HG03025 (cell line): ENCODE results near the gene NINJ2.

Source experiments
- ATAC-seq: cut with Tn5 transposase; IDR thresholded peaks from one replicate; pipeline ENCODE4 v1.9.1; 2021; ENCODE audit warnings: mild to moderate bottlenecking, moderate library complexity; ENCODE audit not compliant: unreplicated experiment, low FRiP score

NINJ2 gene

DNA sequence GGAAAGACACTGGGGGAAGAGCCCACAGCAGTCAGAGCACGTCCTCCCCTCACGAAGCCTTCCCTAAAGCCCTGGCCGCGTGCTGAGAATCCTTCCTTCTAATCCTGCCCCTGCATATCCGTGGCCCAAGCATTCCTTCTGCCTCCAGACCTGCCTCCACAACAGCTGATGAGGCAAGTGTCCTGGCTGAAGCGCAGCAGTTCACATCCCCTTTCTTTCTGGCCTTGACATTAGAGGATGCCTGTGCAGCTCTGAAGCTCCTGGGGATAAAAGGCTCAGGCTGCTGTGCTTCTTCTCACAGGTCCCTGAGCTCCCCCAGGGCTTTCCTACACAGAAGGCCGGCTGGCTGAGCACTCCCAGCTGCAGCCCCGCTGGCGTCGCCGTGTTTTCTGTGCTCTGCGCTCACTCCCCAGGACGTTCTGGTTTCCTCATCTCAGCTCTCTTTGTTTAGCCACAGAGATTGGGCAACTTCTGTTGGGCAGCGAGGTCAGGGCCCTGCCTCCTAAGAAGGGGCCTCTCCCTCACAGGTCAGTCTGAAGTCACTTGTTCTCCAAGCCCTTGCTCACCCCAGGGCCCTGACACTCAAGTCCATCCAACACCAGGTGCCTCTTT, 45.8 kb downstream of the NINJ2 start:
- no peak for ATAC-seq

DNA sequence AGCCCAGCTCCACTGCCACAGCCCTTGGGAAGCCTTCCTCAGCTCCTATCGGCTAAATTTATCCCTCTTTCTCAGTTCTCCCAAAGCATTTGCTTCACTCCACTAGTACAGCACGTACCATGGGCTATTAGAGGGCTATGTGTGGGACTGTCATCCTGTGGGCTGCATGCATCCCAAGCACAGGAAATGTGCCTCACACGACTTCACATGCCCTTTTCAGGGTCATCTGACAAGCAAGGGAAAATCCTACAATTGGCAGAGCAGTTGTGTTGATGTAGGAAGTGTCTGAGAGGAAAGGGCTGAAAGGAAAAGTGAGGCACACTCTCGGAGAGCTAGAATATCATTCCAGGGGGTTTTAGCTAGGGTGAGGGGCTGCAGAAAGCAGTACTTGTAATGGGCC, 47.6 kb downstream of the NINJ2 start:
- no peak for ATAC-seq

DNA sequence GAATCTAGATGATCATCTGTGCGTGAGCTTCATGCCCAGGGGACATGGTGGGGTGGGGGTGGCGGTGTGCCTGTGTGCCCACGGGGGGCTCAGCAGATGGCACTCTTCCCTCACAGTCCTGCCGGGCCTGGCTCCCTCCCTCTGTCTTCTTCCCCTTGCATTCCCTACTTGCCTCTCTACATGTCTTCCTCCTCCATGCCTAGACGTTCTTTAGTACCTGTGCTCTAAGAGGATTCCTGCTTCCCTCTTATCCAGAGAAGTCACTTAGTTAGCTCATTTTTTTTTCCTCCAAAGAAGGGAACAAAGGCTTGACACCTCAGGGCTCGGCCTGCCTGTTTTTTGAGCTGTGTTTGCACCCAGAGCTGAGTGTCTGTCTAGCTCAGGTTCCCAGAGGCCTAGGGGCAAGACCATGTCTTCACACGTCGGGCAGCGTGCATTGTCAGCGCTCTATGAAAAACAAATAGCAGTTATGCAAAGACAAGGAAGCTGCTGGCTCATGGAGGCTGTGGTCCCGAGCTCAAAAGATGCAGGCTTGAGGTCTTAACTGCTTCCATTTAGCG, 48.8 kb downstream of the NINJ2 start:
- ATAC-seq: no peak

DNA sequence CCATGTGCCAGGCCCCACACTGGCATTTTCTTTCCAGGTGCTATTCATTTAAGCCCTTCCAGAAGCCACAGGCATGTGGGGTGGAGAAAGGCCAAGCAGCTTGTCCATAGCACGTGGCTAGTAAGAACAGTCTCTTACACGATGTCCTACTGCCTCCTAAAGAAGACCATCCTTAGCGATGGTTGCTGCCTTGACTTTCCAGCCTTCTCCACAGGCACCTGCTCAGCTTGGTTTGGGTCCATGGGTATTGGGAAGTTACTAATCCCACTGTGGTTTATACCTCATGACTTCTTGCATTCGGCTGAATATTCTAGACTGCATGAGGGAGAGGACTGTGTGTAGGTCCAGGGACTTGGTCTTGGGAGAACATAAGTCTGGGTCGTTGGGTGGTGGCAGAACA, 49.2 kb downstream of the NINJ2 start:
- ATAC-seq: no peak

DNA sequence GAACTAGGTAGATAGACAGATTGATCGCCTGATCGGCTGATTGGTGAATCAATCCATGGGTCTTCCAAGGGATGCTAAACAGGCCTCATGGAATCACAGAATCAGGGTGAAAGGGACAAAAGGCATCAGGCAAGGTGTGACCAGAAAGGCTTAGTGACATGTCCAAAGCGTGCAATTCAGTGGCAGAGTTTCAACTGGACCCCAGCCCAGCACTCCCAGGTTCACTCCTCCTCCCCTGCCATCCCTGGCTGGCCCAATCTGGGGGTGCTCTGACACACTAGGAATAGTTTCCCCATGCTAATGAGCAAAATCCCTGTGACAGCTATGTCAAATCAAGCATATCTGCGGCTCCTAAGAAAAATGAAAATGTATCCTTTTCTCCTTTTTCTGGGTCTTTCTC, 50.4 kb downstream of the NINJ2 start:
- ATAC-seq: no peak

DNA sequence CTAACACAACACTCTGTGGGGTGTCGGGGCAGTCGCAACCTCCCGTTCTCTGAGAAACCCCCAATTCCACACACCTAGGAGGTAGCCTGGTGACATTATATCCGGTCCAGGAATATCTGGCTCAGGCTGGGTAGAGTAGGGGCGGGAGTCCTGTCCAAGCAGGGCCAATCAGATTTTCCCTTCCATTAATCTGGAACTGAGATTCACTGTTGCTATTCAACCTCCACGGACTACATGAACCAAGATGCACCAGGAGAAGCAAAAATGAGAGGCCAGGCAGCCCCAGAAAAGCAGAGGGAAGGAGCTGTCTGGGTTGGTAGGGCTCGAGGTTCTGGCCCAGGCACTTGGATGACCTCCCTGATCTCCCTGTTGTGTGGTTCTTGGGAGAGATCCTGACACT, 51.0 kb downstream of the NINJ2 start:
- no peak for ATAC-seq

DNA sequence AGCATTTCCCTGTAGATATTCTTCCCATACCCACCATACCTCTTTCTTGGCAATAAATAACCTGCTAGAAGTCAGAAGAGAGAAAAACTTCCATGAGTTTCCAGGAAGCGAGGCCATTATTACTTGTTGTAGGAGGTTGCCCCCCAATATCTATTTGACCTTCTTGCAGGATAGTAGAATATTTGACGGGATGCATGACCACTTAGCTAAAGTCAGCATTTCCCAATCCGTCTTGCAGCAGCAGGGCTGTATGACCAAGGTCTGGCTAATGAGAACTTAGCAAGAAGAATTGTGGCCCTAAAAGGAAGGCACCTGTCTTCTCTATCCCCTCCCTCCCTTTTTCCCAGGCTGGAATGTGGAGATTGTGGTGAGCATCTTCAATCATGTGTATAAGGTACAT, 51.5 kb downstream of the NINJ2 start:
- ATAC-seq: no peak

DNA sequence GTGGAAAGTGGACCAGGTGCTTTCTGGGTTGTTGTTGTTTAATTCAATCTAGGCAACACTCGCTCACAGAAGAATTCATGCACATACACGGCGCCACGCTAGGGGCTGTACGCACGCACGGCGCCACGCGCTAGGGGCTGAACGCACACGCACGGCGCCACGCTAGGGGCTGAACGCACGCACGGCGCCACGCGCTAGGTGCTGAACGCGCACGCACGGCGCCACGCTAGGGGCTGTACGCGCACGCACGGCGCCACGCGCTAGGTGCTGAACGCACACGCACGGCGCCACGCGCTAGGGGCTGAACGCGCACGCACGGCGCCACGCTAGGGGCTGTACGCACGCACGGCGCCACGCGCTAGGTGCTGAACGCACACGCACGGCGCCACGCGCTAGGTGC, 54.3 kb downstream of the NINJ2 start:
- no peak for ATAC-seq

DNA sequence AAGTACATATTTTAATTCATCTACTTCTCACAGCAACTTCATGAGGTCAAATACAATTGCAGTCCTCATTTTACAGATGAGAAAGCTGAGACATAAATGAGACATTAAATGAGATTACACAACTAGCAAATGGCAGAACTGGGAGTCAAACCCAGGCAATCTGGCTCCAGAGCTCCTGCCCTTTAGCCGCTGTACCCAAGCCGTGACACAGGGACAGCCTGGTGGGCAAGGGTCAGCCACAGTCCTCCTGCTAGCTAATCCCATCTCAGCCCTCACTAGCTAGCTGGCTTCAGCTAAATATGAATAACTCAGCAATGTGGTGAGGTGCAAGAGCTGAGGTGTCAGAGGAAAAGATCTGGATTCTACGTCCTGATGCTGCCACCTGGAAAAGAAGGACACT, 54.8 kb downstream of the NINJ2 start:
- no peak for ATAC-seq

DNA sequence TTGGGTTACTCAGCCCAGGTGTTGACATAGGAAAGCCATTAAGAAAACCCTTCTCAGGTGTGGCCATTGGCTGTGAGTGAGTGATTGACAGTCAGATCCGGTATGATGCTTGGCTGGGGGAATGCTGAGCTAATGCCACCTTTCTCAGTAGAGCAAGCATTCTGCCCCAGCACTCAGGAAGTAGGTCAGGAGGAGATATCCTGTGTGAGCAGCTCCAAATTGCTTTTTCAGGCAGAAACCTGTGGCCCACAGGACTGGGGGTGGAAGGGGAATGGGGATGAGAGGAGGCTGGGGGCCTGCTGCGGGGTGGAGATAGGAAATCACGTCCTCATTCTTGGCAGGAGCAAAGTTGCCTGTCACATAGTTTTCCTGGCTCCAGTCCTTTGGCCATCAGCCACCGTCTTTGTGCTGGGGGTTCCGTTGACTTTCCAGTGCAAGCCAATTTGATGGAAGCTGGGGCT, 55.7 kb downstream of the NINJ2 start:
- no peak for ATAC-seq

DNA sequence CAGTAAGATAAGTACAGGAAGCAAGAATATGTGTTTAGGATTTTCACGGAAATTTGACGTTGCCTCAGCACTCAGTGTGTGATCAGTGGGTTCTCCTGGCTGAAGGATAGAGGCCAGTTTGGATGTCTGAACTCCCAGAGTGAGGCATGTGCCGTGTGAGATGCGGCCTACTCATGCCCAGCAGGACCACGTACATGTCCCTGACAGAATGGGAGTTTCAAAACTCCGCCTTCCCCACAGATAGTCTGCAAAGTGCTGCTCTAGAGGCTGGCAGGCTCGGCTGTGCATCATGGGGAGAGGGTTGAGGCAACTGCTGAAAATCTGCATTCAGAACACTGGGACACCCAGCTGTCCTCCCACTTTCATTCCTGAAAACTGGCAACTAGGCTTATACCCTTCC, 58.3 kb downstream of the NINJ2 start:
- ATAC-seq: no peak

DNA sequence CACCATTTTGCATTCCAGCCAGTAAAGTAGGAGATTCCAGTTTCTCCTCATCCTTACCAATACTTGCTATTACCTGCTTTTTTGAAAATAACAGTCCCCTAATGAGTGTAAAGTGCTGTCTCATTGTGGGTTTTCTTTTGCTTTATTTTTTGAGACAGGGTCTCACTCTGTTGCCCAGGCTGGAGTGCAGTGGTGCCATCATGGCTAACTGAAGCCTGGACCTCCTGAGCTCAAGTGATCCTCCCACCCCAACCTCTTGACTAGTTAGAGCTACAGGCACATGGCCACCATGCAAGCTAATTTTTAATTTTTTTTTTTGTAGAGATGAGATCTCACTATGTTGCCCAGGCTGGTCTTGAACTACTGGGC, 60.6 kb downstream of the NINJ2 start:
- no peak for ATAC-seq

DNA sequence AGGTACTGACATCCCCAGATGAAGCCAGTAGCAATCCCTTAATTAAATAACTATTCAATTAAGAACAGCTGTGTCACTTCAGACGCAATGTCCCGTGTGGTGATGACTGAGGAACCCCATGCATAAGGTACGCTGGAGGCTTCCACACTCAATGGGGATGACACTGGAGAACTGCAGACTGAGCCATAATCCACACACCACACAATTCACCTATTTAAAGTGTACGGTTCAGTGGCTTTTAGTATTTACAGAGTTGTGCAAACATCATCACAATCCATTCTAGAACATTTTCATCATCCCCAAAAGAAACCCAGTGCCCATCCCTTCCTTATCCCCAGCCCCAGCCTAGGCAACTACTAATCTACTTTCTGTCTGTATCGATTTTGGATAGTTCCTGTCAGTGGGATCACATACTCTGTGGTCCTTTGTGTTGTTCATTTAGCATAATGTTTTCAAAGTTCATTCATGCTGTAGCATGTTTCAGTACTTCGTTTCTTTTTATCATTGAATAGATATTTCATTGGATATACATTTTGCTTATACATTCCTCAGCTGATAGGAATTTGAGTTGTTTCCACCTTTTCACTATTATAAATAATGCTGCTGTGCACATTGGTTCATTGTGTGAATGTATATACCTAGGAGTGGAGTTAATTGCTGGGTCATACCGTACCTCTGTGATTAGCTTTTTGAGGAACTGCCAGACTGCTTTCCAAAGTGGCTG, 61.1 kb downstream of the NINJ2 start:
- no peak for ATAC-seq

DNA sequence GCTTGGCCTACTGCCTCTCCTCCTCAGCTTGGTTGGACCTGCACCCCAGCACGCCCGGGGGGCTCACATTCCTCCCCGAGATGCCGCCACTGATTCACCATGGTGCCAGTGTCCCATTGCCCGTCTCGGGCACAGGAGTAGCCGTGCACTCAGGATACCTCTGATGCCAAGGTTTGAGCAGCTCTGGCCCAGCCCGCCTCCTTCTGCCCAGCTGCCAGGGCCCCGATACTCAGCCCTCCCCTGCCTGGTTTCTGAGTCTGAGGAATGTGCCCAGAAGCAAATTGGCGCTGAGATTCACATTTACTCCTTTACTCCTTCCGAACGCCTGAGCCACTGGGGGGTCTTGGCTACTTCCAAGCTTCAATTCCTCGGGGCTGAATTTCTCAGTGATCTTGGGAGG, 63.5 kb downstream of the NINJ2 start:
- no peak for ATAC-seq

DNA sequence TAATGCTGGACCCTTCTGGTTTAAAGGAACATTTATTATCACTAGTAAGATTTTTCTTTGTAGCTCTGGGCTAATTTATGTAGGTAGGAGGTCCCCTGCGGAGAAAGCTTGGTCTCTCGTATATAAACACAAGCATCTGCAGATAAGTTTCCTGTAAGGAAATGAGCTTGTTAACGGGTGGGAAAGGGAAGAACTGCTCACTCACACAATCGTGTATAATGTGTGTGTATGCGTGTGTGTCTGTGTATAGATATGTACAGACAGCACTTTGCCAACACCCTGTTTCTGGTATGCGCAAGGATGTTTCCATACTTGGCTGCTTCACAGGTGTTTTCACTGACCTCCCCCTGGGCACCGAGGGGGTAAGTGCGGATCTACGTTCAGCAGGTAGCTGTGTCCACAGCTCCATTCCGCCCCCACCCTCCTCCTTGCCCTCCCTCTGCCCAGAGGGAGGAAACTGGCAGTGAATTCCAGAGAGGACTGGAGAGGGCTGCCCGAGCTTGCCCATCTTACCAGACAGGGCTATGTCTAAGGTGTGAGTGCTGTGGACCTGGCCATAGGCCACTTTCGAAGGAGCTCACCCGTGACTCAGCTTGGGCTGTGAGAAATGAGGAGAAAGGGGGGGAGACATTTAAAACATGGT, 65.2 kb downstream of the NINJ2 start:
- ATAC-seq: no peak

DNA sequence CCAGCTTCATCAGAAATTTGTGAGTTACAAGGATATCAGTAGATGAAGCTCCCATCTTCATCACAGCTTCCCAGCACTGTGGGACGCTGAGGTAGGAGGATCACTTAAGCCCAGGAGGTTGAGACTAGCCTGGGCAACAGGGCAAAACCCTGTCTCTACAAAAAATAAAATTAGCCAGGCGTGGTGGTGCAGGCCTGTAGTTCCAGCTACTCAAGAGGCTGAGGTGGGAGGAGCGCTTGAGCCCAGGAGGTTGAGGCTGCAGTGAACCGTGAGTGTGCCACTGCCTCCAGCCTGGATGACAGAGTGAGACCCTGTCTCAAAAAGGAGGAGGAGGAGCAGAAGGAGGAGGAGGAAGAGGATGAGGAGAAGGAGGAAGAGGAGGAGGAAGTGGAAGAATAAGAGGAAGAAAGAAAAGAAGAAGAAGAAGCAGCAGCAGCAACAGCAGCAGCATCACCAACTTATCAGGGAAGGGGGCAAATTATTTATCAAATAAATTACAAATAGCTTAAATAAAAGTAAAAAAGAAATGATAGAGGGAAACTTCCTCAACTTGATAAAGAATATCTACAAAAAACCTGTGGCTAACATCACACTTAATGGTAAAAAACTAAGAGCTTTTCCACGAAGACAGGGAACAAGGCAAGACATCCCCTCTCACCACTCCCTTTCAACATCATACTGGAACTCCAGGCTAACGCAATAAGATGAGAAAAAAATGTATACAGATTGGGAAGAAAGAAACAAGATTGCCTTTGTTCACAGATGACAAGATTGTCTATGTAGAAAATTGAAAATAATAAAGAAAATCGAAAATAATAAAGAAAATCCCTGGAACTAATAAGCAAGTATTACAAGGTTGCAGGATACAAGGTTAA, 69.6 kb downstream of the NINJ2 start:
- no peak for ATAC-seq

DNA sequence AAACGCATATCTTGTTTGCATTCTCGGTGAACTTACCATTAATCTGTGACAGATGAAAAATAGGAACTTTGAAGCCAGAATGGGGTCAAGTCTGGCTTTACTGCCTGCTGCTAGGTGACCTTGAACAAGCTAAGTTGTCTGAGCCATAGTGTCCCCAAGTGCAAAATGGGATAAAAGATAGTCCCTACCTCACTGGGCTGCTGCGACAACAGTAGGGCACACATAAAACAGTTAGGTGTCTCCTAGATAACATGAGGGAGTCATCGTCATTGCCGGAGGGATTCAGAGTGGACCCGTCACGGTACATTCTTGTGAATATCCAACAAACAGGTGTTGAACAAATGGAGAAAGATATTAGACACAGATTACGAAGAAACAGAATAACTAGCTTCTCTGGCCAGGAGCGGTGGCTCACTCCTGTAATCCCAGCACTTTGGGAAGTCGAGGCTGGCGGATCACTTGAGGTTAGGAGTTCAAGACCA, 71.2 kb downstream of the NINJ2 start:
- no peak for ATAC-seq

DNA sequence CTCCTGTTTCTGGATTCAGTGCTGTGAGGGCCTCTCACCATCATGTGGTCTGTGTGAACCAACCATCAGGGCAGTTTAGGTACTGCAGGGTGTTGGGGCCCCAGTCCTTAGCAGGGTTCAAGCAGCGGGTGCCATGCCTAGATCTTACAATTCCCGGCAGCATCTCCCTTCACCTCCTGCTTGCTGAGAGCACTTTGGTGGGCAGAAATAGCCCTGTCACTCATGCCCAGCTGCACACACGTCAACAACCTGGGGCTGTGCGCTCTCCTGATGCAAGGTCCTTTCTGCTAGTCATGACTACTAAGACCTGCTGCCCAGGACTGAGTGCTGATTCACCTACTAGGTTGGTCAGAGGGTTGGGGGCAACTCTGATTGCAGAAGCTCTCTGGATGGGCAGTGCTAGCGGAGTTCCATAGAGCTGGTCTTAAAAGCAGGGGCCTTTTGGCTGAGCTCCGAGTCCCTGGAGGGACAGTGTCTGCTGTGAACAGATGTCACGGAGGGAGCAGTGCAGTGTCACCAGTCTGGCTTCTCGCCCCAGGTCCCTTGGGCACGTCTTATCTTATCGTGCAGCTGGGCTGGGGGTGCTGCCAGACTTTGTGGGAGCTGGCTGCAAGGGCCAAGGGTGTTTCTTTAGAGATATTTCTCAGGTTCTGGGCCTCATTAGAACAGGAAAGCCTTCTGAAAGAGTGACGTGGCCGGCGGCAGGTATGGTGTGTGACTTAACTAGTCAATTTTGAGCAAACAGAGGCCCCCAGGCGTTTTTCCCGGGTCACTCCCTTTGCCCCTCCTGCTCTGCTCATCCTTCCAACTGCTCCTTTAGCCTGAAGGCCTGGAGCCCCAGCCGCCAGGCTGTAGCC, 71.8 kb downstream of the NINJ2 start:
- ATAC-seq: no peak

DNA sequence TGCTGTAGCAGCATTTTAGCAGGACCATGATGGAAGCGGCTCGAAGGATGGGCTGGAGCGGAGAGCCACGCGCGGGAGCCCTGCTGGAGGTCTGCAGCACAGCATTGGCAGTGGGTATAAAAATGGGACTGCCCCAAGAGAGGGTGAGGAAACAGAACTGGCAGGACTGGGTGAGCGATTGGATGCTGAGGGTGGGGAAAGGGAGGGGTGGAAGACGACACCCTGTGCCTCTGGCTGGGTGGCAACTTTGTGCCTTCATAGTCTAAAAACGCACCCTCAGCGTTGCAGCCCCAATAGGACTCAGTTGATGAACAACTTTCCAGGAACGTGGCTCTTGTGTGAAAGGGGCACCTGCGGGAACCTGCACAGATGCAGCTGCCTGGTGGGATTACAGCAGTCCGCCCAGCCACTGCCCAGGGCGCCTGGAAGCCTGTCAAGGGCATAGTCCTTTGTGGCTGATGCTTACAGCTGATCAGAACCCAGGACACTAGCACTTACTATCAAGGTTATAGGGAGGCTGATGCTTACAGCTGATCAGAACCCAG, 73.0 kb downstream of the NINJ2 start:
- ATAC-seq: no peak
